ENCODE results near the gene WFS1.

The WFS1 gene

GRCh38 chr4:6295495-6295894 lies 25.8 kb downstream of the WFS1 start:
- H3K4me1 ChIP-seq (ENCODE audit: insufficient read depth, low read length), result no peaks in the 10 kb centered on the region
- WGBS, result 96% methylated on average over 14 of the region's 14 CpGs
- H3K36me3 ChIP-seq (ENCODE audit: insufficient read depth, low read length), result peaks cover 11% of the 10 kb centered on the region
- no peaks in the 10 kb centered on the region for H3K9me3 ChIP-seq (ENCODE audit: insufficient read depth, low read depth, low read length)
- no peaks in the 10 kb centered on the region for H3K27me3 ChIP-seq (ENCODE audit: insufficient read depth, low read length)
- H3K9ac ChIP-seq (ENCODE audit: low read depth, low read length), result no peak overlapping the region
- no peak overlapping the region for H3K4me3 ChIP-seq (ENCODE audit: low read length)
- H3K27ac ChIP-seq (ENCODE audit: low read depth, low read length), result no peak overlapping the region

GRCh38 chr4:6296026-6296425 lies 26.4 kb downstream of the WFS1 start:
- Histone ChIP-seq H3K36me3 (ENCODE audit: insufficient read depth, low read length) (peaks cover 16% of the 10 kb centered on the region), H3K27me3 (ENCODE audit: insufficient read depth, low read length) (no peaks in the 10 kb centered on the region)
- WGBS, result 91% methylated on average over 9 of the region's 9 CpGs

GRCh38 chr4:6297266-6297815 lies 27.7 kb downstream of the WFS1 start:
- no peak overlapping the region for H3K4me3 ChIP-seq (ENCODE audit: low read length)
- no peak overlapping the region for H3K9ac ChIP-seq (ENCODE audit: low read depth, low read length)
- H3K27ac ChIP-seq (ENCODE audit: low read depth, low read length), result no peak overlapping the region
- no peaks in the 10 kb centered on the region for H3K9me3 ChIP-seq (ENCODE audit: insufficient read depth, low read depth, low read length)
- H3K36me3 ChIP-seq (ENCODE audit: insufficient read depth, low read length), result peaks cover 23% of the 10 kb centered on the region
- H3K27me3 ChIP-seq (ENCODE audit: insufficient read depth, low read length), result no peaks in the 10 kb centered on the region
- WGBS, result 93% methylated on average over 15 of the region's 15 CpGs
- no peaks in the 10 kb centered on the region for H3K4me1 ChIP-seq (ENCODE audit: insufficient read depth, low read length)

More at GRCh38 chr4:6296026-6296425, 26.4 kb downstream of the WFS1 start:
- Histone ChIP-seq H3K9me3 (ENCODE audit: insufficient read depth, low read depth, low read length) (no peaks in the 10 kb centered on the region), H3K4me3 (ENCODE audit: low read length) (no peak overlapping the region), H3K27ac (ENCODE audit: low read depth, low read length) (no peak overlapping the region), H3K9ac (ENCODE audit: low read depth, low read length) (no peak overlapping the region), H3K4me1 (ENCODE audit: insufficient read depth, low read length) (no peaks in the 10 kb centered on the region)

DNA sequence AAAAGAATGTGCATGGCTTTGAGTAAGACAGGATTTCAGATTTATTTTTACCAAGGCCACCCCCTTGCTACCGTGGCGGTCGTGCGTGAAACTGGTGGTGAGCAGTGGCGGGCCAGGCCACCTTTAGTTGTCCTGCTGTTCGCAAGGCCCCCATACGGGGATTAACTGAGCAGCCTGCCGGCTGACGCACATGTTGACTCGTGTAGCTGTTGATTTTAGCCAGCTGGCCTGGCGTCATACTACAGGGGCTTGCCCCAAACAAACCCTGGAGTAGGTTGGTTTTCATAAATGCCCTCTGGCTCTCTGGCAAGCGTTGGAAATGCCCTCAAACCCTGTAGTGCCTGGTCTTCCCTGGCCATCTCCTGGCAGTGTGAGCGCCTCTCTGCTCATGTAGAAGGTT lies 28.4 kb downstream of the WFS1 start:
- Histone ChIP-seq H3K36me3 (ENCODE audit: insufficient read depth, low read length) (peaks cover 27% of the 10 kb centered on the region), H3K27ac (ENCODE audit: low read depth, low read length) (no peak overlapping the region), H3K9ac (ENCODE audit: low read depth, low read length) (no peak overlapping the region), H3K27me3 (ENCODE audit: insufficient read depth, low read length) (no peaks in the 10 kb centered on the region), H3K4me3 (ENCODE audit: low read length) (no peak overlapping the region), H3K4me1 (ENCODE audit: insufficient read depth, low read length) (no peaks in the 10 kb centered on the region), H3K9me3 (ENCODE audit: insufficient read depth, low read depth, low read length) (no peaks in the 10 kb centered on the region)
- WGBS, result 92% methylated on average over 13 of the region's 13 CpGs

- Histone ChIP-seq H3K27ac (ENCODE audit: low read depth, low read length) (no peak overlapping the region), H3K9ac (ENCODE audit: low read depth, low read length) (no peak overlapping the region), H3K9me3 (ENCODE audit: insufficient read depth, low read depth, low read length) (no peaks in the 10 kb centered on the region), H3K36me3 (ENCODE audit: insufficient read depth, low read length) (peaks cover 27% of the 10 kb centered on the region), H3K27me3 (ENCODE audit: insufficient read depth, low read length) (no peaks in the 10 kb centered on the region), H3K4me3 (ENCODE audit: low read length) (no peak overlapping the region), H3K4me1 (ENCODE audit: insufficient read depth, low read length) (no peaks in the 10 kb centered on the region)
- WGBS, result 94% methylated on average over 6 of the region's 6 CpGs
Observed at GRCh38 chr4:6298852-6299251, 29.2 kb downstream of the WFS1 start.

DNA sequence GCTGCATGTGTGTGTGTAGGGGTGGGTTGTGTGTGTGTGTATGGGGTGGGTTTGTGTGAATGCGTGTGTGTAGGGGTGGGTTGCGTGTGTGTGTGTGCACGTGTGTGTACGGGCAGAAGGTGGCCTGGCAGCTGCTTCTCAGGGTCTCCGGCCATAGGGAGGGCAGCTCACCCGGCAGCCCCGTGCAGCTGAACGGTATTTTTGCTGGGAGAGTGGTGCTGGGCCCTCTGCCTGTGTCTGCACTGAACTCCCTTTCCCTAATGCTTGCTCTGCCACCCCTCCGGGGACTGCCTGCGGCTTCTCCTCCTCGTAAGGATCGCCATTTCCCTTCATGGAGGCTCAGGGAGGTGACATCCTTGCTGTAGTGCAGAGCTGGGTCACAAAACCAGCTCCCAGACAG lies 30.2 kb downstream of the WFS1 start:
- H3K36me3 ChIP-seq (ENCODE audit: insufficient read depth, low read length), result peaks cover 31% of the 10 kb centered on the region
- no peaks in the 10 kb centered on the region for H3K4me1 ChIP-seq (ENCODE audit: insufficient read depth, low read length)
- no peak overlapping the region for H3K9ac ChIP-seq (ENCODE audit: low read depth, low read length)

GRCh38 chr4:6300359-6300758 lies 30.7 kb downstream of the WFS1 start:
- no peaks in the 10 kb centered on the region for H3K27me3 ChIP-seq (ENCODE audit: insufficient read depth, low read length)
- 91% methylated on average over 11 of the region's 11 CpGs for WGBS
- peaks cover 31% of the 10 kb centered on the region for H3K36me3 ChIP-seq (ENCODE audit: insufficient read depth, low read length)
- H3K9ac ChIP-seq (ENCODE audit: low read depth, low read length), result no peak overlapping the region
- H3K9me3 ChIP-seq (ENCODE audit: insufficient read depth, low read depth, low read length), result no peaks in the 10 kb centered on the region
- no peak overlapping the region for H3K4me3 ChIP-seq (ENCODE audit: low read length)
- H3K27ac ChIP-seq (ENCODE audit: low read depth, low read length), result no peak overlapping the region
- no peaks in the 10 kb centered on the region for H3K4me1 ChIP-seq (ENCODE audit: insufficient read depth, low read length)

More for the DNA sequence above, 30.2 kb downstream of the WFS1 start:
- Histone ChIP-seq H3K4me3 (ENCODE audit: low read length) (no peak overlapping the region), H3K27ac (ENCODE audit: low read depth, low read length) (no peak overlapping the region), H3K9me3 (ENCODE audit: insufficient read depth, low read depth, low read length) (no peaks in the 10 kb centered on the region), H3K27me3 (ENCODE audit: insufficient read depth, low read length) (no peaks in the 10 kb centered on the region)
- 89% methylated on average over 12 of the region's 12 CpGs for WGBS

DNA sequence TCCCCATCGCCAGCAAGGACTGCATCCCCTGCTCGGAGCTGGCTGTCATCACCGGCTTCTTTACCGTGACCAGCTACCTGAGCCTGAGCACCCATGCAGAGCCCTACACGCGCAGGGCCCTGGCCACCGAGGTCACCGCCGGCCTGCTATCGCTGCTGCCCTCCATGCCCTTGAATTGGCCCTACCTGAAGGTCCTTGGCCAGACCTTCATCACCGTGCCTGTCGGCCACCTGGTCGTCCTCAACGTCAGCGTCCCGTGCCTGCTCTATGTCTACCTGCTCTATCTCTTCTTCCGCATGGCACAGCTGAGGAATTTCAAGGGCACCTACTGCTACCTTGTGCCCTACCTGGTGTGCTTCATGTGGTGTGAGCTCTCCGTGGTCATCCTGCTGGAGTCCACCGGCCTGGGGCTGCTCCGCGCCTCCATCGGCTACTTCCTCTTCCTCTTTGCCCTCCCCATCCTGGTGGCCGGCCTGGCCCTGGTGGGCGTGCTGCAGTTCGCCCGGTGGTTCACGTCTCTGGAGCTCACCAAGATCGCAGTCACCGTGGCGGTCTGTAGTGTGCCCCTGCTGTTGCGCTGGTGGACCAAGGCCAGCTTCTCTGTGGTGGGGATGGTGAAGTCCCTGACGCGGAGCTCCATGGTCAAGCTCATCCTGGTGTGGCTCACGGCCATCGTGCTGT lies 31.5 kb downstream of the WFS1 start:
- Histone ChIP-seq H3K4me3 (ENCODE audit: low read length) (no peak overlapping the region), H3K4me1 (ENCODE audit: insufficient read depth, low read length) (no peaks in the 10 kb centered on the region), H3K27me3 (ENCODE audit: insufficient read depth, low read length) (no peaks in the 10 kb centered on the region), H3K36me3 (ENCODE audit: insufficient read depth, low read length) (peaks cover 27% of the 10 kb centered on the region), H3K9me3 (ENCODE audit: insufficient read depth, low read depth, low read length) (no peaks in the 10 kb centered on the region), H3K9ac (ENCODE audit: low read depth, low read length) (no peak overlapping the region), H3K27ac (ENCODE audit: low read depth, low read length) (no peak overlapping the region)
- 93% methylated on average over 35 of the region's 35 CpGs for WGBS

GRCh38 chr4:6301732-6302442 lies 32.2 kb downstream of the WFS1 start:
- H3K27ac ChIP-seq (ENCODE audit: low read depth, low read length), result no peak overlapping the region
- peaks cover 26% of the 10 kb centered on the region for H3K36me3 ChIP-seq (ENCODE audit: insufficient read depth, low read length)
- H3K9ac ChIP-seq (ENCODE audit: low read depth, low read length), result no peak overlapping the region
- H3K9me3 ChIP-seq (ENCODE audit: insufficient read depth, low read depth, low read length), result no peaks in the 10 kb centered on the region
- no peaks in the 10 kb centered on the region for H3K27me3 ChIP-seq (ENCODE audit: insufficient read depth, low read length)
- H3K4me3 ChIP-seq (ENCODE audit: low read length), result no peak overlapping the region
- WGBS, result 96% methylated on average over 55 of the region's 55 CpGs
- H3K4me1 ChIP-seq (ENCODE audit: insufficient read depth, low read length), result no peaks in the 10 kb centered on the region

DNA sequence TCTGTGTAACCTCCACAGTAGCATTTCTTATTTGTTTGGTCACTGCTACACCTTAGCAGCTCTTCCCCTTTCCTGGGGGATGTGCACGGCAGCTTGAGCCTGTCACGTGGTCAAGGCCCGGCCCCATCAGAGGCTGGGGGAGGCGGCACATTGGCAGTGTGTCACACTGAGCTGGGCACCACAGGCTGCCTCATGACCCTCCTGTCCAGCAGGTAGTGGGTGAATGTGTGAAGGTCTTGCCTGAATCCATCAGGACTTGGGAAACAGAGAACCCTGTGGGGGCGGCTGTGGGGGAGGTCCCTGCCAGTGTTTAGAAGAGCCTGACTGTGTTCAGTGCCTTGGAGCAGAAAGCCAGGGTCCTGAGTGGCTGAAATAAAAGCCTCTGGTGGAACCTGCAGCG lies 33.2 kb downstream of the WFS1 start:
- no peak overlapping the region for H3K27ac ChIP-seq (ENCODE audit: low read depth, low read length)

GRCh38 chr4:6303943-6304342 lies 34.3 kb downstream of the WFS1 start:
- Histone ChIP-seq H3K27me3 (ENCODE audit: insufficient read depth, low read length) (peaks cover 9% of the 10 kb centered on the region; the same call in 1 of the 2 replicates), H3K9ac (ENCODE audit: low read depth, low read length) (no peak overlapping the region), H3K36me3 (ENCODE audit: insufficient read depth, low read length) (peaks cover 26% of the 10 kb centered on the region), H3K9me3 (ENCODE audit: insufficient read depth, low read depth, low read length) (no peaks in the 10 kb centered on the region), H3K4me3 (ENCODE audit: low read length) (no peak overlapping the region), H3K4me1 (ENCODE audit: insufficient read depth, low read length) (no peaks in the 10 kb centered on the region), H3K27ac (ENCODE audit: low read depth, low read length) (no peak overlapping the region)
- WGBS, result 93% methylated on average over 12 of the region's 12 CpGs

More for the DNA sequence above, 33.2 kb downstream of the WFS1 start:
- Histone ChIP-seq H3K9ac (ENCODE audit: low read depth, low read length) (no peak overlapping the region), H3K27me3 (ENCODE audit: insufficient read depth, low read length) (peaks cover 2% of the 10 kb centered on the region; the same call in 1 of the 2 replicates), H3K9me3 (ENCODE audit: insufficient read depth, low read depth, low read length) (no peaks in the 10 kb centered on the region), H3K4me1 (ENCODE audit: insufficient read depth, low read length) (no peaks in the 10 kb centered on the region), H3K4me3 (ENCODE audit: low read length) (no peak overlapping the region), H3K36me3 (ENCODE audit: insufficient read depth, low read length) (peaks cover 26% of the 10 kb centered on the region)
- 84% methylated on average over 6 of the region's 6 CpGs for WGBS
